ENCODE results near the gene SMG6.

Gene SMG6

DNA sequence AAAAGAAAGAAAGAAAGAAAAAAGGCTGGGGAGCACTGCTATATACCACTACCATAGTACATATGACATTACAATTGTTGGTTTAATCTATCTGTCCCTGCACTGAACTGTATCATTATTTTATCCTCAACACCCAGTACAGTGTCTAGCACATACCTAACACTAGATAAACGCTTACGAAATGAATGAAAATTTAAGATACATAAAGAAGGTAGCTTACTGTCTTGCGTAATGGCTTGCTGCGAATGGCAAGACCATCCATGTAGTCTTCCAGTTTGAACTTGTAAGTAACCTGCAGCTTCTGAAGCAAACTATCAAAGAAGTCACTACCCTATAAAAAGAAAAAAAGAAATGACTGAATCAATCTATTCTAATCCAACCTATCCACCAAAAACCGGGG lies 6.6 kb downstream of the SMG6 start:
- no peak for ATAC-seq
- TF ChIP-seq BACH2 (CRISPR knock-in tag; IDR thresholded peaks at IDR 0.05; ENCODE audit: borderline replicate concordance) (no peak), PPARA (CRISPR knock-in tag; IDR thresholded peaks at IDR 0.05; ENCODE audit: borderline replicate concordance) (no peak), ZNF8 (CRISPR knock-in tag; IDR thresholded peaks at IDR 0.05) (no peak), ZFP3 (CRISPR knock-in tag; IDR thresholded peaks at IDR 0.05) (no peak)
- TF ChIP-seq, protein P1, sequence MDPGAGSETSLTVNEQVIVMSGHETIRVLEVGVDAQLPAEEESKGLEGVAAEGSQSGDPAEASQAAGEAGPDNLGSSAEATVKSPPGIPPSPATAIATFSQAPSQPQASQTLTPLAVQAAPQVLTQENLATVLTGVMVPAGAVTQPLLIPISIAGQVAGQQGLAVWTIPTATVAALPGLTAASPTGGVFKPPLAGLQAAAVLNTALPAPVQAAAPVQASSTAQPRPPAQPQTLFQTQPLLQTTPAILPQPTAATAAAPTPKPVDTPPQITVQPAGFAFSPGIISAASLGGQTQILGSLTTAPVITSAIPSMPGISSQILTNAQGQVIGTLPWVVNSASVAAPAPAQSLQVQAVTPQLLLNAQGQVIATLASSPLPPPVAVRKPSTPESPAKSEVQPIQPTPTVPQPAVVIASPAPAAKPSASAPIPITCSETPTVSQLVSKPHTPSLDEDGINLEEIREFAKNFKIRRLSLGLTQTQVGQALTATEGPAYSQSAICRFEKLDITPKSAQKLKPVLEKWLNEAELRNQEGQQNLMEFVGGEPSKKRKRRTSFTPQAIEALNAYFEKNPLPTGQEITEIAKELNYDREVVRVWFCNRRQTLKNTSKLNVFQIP (CRISPR knock-in tag; IDR thresholded peaks at IDR 0.05; ENCODE audit: borderline replicate concordance, low read depth) = no peak

- no peak for ATAC-seq
- TF ChIP-seq CREB5 (CRISPR knock-in tag; IDR thresholded peaks at IDR 0.05; ENCODE audit: low read depth) (no peak), TOX (CRISPR knock-in tag; IDR thresholded peaks at IDR 0.05; ENCODE audit: borderline replicate concordance) (no peak), GLIS3 (CRISPR knock-in tag; IDR thresholded peaks at IDR 0.05) (no peak), CSDC2 (CRISPR knock-in tag; IDR thresholded peaks at IDR 0.05) (no peak), ARNTL (CRISPR knock-in tag; IDR thresholded peaks at IDR 0.05; ENCODE audit: borderline replicate concordance, low read depth) (no peak), ZNF8 (CRISPR knock-in tag; IDR thresholded peaks at IDR 0.05) (no peak), PPARA (CRISPR knock-in tag; IDR thresholded peaks at IDR 0.05; ENCODE audit: borderline replicate concordance) (no peak), ISL1 (CRISPR knock-in tag; IDR thresholded peaks at IDR 0.05) (no peak), SNAI2 (CRISPR knock-in tag; IDR thresholded peaks at IDR 0.05) (no peak), PATZ1 (CRISPR knock-in tag; IDR thresholded peaks at IDR 0.05; ENCODE audit: borderline replicate concordance) (no peak), TSHZ2 (CRISPR knock-in tag; IDR thresholded peaks at IDR 0.05) (no peak), ZC3H10 (CRISPR knock-in tag; IDR thresholded peaks at IDR 0.05) (no peak), OSR1 (CRISPR knock-in tag; IDR thresholded peaks at IDR 0.05) (no peak), TCF4 (CRISPR knock-in tag; IDR thresholded peaks at IDR 0.05; ENCODE audit: borderline replicate concordance) (no peak), ZFP3 (CRISPR knock-in tag; IDR thresholded peaks at IDR 0.05) (no peak)
- TF ChIP-seq, protein P2, sequence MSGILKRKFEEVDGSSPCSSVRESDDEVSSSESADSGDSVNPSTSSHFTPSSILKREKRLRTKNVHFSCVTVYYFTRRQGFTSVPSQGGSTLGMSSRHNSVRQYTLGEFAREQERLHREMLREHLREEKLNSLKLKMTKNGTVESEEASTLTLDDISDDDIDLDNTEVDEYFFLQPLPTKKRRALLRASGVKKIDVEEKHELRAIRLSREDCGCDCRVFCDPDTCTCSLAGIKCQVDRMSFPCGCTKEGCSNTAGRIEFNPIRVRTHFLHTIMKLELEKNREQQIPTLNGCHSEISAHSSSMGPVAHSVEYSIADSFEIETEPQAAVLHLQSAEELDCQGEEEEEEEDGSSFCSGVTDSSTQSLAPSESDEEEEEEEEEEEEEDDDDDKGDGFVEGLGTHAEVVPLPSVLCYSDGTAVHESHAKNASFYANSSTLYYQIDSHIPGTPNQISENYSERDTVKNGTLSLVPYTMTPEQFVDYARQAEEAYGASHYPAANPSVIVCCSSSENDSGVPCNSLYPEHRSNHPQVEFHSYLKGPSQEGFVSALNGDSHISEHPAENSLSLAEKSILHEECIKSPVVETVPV (CRISPR knock-in tag; IDR thresholded peaks at IDR 0.05) = no peak
Measured at GRCh38 chr17:2295575-2295974, 8.0 kb downstream of the SMG6 start.

GRCh38 chr17:2292100-2292499 lies 11.5 kb downstream of the SMG6 start:
- ATAC-seq = peak; percentile 91
- TF ChIP-seq ISL1 (CRISPR knock-in tag; IDR thresholded peaks at IDR 0.05) (no peak), ZC3H10 (CRISPR knock-in tag; IDR thresholded peaks at IDR 0.05) (no peak), GLIS3 (CRISPR knock-in tag; IDR thresholded peaks at IDR 0.05) (no peak), SNAI2 (CRISPR knock-in tag; IDR thresholded peaks at IDR 0.05) (no peak), PATZ1 (CRISPR knock-in tag; IDR thresholded peaks at IDR 0.05; ENCODE audit: borderline replicate concordance) (no peak), TOX (CRISPR knock-in tag; IDR thresholded peaks at IDR 0.05; ENCODE audit: borderline replicate concordance) (no peak), ZNF565 (CRISPR knock-in tag; conservative IDR thresholded peaks at IDR 0.05; ENCODE audit: low read depth) (no peak), ZFP30 (CRISPR knock-in tag; IDR thresholded peaks at IDR 0.05) (no peak), ZFP3 (CRISPR knock-in tag; IDR thresholded peaks at IDR 0.05) (no peak), CSDC2 (CRISPR knock-in tag; IDR thresholded peaks at IDR 0.05) (no peak), CREB5 (CRISPR knock-in tag; IDR thresholded peaks at IDR 0.05; ENCODE audit: low read depth) (no peak), ESRRG (CRISPR knock-in tag; IDR thresholded peaks at IDR 0.05) (no peak)
- TF ChIP-seq, protein P1 (CRISPR knock-in tag; IDR thresholded peaks at IDR 0.05; ENCODE audit: borderline replicate concordance, low read depth) = no peak
